HG03558 (cell line): ENCODE results near the gene ZNF775.

Experiments
- ATAC-seq: cut with Tn5 transposase; IDR thresholded peaks from one replicate; pipeline ENCODE4 v1.9.1; 2021; ENCODE audit warnings: moderate number of reproducible peaks; ENCODE audit not compliant: unreplicated experiment; ENCODE audit errors: extremely low read depth

ZNF775 gene

GRCh38 chr7:150399421-150400007 is 20.4 kb downstream of the ZNF775 start:
- no peak for ATAC-seq

DNA sequence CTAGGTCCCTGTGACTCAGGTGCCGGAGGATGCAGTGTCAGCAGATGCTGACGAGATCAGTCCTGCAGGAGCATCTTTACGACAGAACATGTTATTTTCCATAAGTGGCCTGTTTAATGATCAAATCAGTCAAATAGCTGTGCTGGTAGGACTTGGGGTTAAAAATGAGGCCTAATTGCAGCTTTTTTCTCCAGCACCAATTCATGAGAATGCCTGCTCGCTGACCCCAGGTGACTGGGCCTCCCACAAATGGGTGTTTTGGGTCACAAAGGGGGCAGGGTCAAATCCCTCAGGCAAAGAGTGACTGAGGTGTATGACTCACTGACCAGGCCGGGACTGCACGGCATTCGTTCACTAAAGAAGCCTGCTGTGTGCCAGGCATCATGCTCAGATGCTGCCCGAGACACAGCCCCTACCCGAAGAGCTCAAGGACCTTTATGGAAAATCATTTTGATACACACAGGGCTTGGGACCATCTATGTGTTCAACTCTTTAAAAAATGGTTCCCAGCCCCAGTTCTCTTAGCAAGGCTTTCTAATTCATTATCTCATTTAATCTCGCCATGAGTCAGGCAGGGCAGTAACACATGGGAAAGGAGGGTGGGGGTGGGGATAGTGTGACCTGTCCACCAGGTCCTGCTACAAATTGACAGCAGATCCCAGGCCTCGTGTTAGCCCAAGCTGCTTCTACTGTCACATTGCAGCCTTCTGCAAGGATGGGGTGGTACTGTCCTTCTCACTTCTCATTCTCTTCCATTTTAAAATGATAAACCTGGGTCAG is 21.1 kb downstream of the ZNF775 start:
- ATAC-seq: no peak

DNA sequence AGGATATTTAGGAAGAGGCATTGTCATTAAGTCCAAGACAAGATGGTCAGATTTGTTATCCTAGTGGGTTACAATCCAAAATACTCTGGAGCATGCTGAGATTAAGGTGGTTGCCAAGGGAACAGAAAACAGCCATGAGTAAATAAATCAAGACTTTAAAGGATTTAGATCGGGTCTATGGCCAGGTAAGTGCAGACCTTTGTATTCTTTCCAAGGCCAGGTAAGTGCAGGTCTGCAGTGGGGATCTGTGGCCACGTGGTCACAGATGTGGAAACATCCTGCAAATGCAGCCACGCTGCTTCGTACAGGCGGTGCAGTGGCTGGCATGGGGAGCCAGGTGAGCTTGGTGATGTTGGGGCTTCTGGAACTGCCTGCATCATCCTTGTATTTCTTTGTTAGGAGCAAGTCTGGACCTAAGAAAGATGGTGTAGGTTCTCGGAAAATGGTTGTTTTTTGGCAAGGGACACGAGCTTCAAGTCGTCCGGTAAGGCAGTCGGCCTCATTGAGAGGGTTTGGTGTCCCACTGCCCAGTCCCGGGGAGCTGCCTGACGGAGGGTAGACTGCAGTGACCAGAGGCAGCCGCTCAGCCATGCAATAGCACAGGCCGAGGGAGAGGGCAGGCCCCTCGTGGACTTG is 21.8 kb downstream of the ZNF775 start:
- ATAC-seq: no peak

DNA sequence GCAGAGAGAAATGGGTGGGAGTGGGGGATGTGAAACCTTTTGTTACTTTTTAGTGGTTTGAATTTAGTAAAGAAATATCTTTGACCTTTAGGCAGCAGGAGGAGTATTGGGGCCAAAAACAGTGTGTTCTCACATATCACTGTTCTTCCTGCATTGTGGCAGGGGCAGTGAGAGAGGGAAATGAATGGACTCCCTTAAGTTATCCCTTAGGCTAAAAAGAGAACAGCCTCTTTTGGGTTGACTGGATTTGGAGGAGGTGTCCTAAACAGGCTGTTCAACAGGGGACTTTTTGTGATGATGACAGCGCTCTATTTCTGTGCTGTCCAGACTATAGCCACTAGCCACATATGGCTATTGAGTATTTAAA is 22.3 kb downstream of the ZNF775 start:
- no peak for ATAC-seq

DNA sequence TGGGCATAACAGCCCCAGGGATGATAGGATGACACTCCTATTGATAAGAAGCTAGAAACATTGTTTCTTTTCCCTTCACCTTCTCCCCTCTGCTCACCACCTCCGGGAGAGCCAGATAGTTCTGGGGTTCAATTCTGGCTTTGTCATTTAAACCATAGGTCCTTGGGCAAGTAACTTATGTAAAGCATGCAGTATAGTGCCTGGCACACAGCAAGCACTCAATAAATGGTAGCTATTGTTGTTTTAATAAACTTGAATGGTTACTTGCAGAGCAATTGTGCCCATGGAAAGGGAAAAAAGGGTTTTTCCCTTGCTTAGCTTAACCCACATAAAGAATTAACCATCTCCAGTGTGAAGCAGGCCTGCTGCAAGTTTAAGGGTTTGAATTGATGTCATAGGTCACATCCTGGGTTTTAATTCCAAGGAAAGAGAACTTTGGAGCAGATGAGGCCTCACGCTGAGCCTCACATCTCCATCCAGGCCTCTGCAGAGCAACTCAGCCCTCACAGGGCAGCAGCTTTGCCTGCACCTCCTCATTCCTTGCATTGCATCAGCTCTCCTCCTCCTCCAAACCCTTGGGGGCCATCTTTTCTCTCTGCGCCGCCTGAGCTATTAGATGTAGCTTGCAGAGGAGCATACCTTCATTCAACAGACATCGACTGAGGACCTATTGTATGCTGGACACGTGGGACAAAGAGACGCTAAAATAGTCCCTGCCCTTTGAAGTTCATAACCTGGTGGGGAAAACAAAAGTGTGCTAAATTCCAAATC is 22.9 kb downstream of the ZNF775 start:
- ATAC-seq: no peak

GRCh38 chr7:150402671-150403321 is 23.7 kb downstream of the ZNF775 start:
- ATAC-seq: no peak

- no peak for ATAC-seq
These were observed 24.4 kb downstream of the ZNF775 start for GRCh38 chr7:150403376-150404171.

GRCh38 chr7:150404172-150404804 is 25.2 kb downstream of the ZNF775 start:
- no peak for ATAC-seq

- peak; percentile 38 for ATAC-seq
These were observed 25.9 kb downstream of the ZNF775 start for GRCh38 chr7:150404805-150405583.

DNA sequence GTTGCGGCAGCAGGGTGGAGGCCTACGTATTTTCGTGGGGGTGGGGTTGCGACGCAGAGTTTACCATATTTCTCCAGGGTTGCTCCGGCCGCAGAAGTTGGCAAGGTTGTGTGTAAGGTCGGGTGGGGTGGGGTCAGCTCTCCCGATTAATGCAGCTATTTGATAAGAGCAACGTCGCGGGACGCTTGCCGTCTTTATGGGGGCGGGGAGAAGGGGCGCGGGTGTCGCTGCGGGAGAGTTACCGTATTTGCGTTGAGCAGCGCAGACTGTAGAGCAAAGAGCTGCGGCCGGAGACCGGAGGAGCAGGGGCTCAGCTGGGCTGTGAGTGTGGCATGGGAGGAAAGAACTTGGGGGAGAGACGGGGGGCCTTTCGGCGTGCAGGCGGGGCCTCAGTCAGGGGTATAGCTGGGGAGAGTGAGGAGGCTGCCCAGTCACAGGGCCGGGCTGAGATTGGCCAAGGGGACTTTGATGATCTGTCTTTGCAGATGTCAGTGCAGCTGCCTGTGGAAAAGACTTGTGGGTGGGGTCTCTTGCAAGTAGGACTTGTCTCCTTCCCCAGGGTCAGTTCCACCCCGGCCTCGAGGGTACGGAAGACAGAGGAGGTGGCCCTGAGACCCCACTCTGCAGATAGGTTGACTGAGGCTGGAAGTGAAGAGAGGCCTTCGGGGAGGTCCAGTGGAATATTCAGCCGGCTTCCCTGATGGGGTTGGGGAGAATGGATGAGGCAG is 26.6 kb downstream of the ZNF775 start:
- ATAC-seq: no peak

GRCh38 chr7:150406312-150406566 is 27.1 kb downstream of the ZNF775 start:
- no peak for ATAC-seq

GRCh38 chr7:150406567-150407421 is 27.7 kb downstream of the ZNF775 start:
- peak; percentile 55 for ATAC-seq

DNA sequence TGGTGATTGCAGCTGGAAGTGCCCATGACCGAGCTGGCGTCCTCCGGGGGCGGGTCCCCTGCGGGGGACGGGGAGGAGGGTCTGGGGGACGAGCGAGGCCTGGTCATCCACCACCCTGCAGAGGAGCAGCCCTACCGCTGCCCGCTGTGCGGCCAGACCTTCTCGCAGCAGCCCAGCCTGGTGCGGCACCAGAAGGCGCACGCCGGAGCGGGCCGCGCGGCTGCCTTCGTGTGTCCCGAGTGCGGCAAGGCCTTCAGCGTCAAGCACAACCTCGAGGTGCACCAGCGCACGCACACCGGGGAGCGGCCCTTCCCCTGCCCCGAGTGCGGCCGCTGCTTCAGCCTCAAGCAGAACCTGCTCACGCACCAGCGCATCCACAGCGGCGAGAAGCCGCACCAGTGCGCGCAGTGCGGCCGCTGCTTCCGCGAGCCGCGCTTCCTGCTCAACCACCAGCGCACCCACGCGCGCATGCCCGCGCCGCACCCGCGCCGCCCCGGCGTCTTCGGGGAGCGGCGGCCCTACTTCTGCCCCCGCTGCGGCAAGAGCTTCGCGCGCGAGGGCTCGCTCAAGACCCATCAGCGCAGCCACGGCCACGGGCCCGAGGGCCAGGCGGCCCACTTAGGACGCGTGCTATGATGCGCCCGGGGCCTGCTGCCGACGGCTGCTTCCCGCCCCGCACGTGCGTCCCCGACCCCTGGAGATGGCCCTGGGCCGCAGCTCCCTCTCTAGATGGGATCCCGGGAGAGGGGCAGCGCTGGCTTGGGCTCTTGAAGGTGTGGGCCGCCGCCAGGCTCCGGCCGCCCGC is 28.7 kb downstream of the ZNF775 start:
- ATAC-seq: no peak

- no peak for ATAC-seq
These were observed 29.5 kb downstream of the ZNF775 start for GRCh38 chr7:150408393-150409299.

DNA sequence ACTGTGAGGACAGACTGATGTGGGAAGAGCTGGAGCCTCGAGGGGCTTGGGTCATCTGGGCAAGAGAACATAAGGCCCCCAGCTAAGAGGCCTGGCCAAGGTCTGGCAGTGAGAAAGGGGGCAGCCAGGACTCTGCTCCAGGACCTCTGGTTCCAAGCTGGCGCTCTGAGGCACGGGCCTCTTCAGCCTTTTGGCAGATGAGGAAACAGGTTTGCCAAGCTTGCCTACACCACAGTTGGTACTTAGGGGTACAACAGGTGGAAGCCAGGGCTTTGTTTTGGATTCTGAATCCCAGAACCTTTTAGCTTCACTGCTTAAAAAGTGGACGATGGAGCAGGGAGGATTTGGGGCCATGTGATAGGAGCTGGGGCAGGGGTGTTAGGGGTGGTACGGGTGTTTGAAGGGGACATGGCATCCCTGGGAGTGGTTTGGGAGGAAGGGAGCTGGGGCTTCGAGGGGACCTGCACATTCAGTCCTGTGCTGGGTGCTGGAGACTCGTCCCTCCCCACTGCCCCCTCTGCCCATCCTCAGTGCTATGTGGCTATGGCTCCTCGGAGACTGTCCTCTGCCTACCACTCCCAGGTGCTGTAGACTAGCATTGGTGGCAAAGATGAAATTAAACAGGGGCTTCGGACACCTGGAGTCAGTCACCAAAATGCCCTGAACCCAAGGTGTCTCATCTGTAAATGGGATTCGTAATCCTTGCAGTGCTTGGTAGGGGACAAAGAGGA is 30.3 kb downstream of the ZNF775 start:
- ATAC-seq: no peak
